GM12891 (cell line): Measurements from ENCODE around the gene IRF2BP2.
"Not testable (repeated sequence)": the region's sequence is repeated elsewhere in the genome, so short reads cannot be mapped to it uniquely, and the experiment has no call there.

ENCODE experiments used
- DNase-seq: peaks from one replicate; pipeline ENCODE4 v3.0.0; 2011; ENCODE audit warnings: low spot score; ENCODE audit not compliant: insufficient read length
- FAIRE-seq: peaks from 2 replicates; lab custom pipeline; 2011; peaks lifted over from hg19 to GRCh38; lab: Jason Lieb, UNC
- PAX5 ChIP-seq: IDR thresholded peaks from 2 replicates; pipeline ENCODE4 v1.6.1; 2011; ENCODE audit warnings: low read length, moderate library complexity, mild to moderate bottlenecking; ENCODE audit not compliant: insufficient read depth, severe bottlenecking
- POLR2A ChIP-seq: IDR thresholded peaks from 2 replicates; pipeline ENCODE4 v1.6.1; 2011; ENCODE audit warnings: low read depth, low read length, control low read depth
- POLR2AphosphoS5 ChIP-seq: IDR thresholded peaks from 2 replicates; pipeline ENCODE4 v1.6.1; 2011; ENCODE audit warnings: low read depth, low read length, control low read depth
- POU2F2 ChIP-seq: IDR thresholded peaks from 2 replicates; pipeline ENCODE4 v1.6.1; 2011; ENCODE audit warnings: low read depth, mild to moderate bottlenecking, control low read depth, low read length, moderate library complexity
- SPI1 ChIP-seq: IDR thresholded peaks from 2 replicates; pipeline ENCODE4 v1.6.1; 2011; ENCODE audit warnings: low read depth, low read length, control low read depth
- TAF1 ChIP-seq: IDR thresholded peaks from 2 replicates; pipeline ENCODE4 v1.6.1; 2011; ENCODE audit warnings: low read depth, low read length, control low read depth

IRF2BP2 gene

DNA sequence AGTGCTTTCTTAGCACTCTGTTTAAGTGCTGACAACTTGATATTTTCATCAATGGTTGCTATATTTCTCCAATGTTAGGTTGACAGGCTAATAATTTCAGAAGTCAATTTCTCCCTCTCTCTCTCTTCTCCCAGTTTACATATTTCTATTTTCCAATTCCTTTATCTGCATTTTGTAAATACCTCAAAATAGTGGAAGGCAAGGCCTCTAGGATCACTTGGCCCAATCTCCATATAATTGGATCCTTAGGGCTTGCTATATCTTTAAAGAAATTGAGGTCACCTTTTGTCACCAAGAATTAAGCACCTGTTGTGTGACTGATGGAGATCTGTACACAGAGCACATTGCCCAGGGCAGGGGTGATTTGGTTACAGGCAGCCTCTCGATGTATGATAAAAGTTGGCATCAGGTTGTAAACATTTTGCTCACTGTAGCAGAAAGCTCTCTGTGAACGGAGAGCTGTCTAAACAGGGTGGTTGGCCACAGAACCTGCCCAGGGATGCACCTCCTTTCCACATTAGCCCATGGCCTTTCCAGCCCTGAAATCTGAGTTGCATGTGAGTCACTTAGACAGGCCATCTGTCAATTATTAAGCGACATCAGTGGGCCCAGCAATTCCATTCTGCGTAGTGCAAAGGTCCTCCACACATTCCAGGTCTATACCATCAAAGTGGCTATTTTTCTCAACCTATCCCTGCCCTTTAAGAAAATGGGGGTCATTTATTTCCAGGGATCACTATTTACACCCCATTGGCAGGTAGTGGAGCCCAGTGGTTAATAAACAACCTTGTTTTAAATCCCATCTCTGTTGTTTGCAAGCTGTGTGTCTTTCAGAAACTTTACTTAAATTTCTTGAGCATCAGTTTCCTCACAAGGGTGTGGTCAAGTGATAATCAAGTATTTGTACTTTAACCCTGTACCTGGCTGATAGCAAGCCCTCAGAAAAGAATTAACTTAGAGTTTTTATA lies 29.1 kb upstream of the IRF2BP2 start:
- FAIRE-seq (peak; percentile 28), DNase-seq (no peak)
- TF ChIP-seq TAF1 (no peak), POLR2A (no peak), SPI1 (no peak), POU2F2 (no peak), PAX5 (no peak), POLR2AphosphoS5 (no peak)

DNA sequence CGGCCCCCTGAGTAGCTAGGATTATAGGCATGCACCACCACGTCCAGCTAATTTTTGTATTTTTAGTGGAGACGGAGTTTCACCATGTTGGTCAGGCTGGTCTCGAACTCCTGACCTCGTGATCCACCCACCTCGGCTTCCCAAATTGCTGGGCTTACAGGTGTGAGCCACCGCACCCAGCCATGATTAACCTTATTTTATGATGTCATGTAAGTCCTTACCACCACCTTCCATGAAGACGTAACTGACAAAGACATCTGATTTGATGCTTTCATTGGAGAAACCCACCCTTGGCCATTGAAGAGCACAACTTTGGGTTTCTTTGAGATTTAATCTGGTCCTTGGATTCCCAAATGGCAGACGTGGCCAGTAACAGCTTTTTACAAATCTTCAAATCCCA lies 24.9 kb upstream of the IRF2BP2 start:
- not testable (repeated sequence) for DNase-seq, FAIRE-seq

DNA sequence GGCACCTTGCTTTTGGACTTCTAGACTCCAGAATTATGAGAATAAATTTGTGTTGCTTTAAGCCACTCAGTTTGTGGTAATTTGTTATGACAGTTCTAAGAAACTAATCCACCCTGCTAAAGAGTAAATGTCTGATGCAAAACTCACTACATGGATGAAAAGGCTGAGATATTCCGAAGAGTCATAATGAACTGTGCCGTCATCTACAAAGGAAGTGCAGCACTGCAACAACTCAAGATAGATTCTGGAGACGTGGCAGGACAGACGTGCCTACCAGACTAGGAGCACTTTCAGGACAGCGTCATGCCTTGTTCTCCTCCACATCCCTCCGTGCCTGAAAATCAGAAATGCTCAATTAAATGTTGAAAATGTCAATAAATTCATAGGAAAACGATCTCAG lies 24.4 kb upstream of the IRF2BP2 start:
- DNase-seq (no peak), FAIRE-seq (no peak)
- TF ChIP-seq TAF1 (no peak), SPI1 (no peak), PAX5 (no peak)

DNA sequence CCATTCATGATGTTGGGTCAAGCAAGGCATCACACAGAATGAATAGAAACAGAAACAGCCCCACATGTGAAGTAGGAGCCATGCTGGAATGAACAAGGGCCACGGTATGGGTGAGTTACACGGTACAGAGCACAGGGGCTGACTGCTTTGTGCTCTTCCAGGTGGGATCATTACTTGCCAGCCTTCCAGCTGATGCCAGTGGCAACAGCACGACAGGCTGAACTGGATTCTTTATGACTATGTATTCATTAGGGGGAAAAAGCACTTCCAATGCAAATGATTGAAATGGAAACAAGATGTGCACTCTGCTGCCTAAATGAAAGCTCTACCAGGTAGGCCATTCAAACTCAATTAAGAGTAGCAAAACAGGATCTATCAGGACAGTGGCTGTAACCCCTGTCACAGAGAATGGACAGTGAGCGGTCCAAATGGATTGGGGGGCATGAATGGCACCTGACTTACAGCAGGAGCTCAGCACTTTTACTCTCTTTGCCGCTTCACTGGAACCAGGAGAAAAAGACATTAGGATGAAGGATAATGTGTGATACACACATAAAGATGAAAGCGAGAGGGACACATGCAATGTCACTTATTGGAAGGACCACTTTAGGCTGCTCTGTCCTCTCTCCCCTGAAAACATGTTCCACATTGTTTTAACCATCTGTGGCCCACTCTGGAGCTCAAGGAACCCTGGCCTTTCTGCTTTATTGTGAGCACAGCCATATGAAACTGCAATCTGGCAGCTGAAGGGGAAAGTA lies 23.4 kb upstream of the IRF2BP2 start:
- DNase-seq (no peak), FAIRE-seq (no peak)
- no peak for TF ChIP-seq POLR2AphosphoS5
- TF ChIP-seq TAF1 = no peak
- no peak for TF ChIP-seq POU2F2
- no peak for TF ChIP-seq SPI1
- TF ChIP-seq POLR2A = no peak
- TF ChIP-seq PAX5 = no peak

DNA sequence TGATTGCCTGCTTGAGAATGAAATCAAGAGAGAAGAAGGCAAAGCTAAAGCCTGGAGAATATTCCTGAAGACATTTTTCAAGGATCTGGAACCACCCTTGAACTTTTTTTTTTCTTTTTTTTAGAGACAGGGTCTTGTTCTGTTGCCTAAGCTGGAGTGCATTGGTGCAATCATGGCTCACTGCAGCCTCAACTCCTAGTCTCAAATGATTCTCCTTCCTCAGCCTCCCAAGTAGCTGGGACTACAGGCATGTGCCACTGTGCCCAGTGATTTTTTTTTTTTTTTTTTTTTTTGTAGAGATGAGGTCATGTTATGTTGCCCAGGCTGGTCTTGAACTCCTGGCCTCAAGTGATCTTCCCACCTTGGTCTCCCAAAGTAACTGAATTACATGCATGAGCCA lies 22.2 kb upstream of the IRF2BP2 start:
- DNase-seq (no peak), FAIRE-seq (no peak)
- TF ChIP-seq TAF1 (no peak), POU2F2 (no peak), POLR2A (no peak), PAX5 (no peak), SPI1 (no peak), POLR2AphosphoS5 (no peak)

DNA sequence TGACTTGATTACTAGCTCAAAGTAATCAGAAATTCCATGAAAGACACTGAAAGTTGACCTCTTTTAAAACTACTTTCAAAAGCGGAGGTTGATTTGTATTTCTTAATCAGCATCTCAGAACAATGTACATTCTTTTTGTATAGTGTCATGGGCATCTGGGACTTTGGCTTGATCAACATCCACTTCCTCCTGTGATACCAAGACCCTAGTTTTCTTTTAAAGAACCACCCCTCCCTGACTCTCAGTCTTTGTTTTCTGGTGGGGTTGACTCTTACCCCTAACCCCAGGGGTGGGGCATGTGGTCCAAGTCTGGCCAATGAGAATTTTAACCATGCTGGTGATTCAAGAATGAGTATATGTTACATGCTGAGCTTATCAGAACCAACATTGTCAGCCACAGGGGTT lies 21.7 kb upstream of the IRF2BP2 start:
- TF ChIP-seq POU2F2 (no peak), PAX5 (no peak), TAF1 (no peak), POLR2A (no peak)
- FAIRE-seq (no peak), DNase-seq (no peak)

DNA sequence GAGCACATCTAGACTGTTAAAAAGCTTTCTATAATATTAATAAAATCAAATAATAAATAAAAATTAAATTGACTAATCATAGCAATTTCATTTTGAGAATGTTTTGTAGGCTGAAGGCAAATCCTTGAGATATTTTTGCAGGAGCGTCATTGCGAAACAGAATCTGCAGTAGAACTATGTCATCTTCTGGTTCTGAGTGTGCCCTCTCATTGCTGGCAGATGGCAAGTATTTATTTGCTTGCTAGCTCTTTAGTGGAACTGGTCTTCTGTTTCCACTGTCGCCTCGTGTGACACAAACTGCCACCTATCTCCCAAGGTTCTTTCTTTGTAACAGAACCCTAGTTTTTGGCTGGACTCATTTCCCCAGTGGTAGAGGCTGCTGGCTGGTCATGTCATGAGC lies 19.0 kb upstream of the IRF2BP2 start:
- DNase-seq (no peak), FAIRE-seq (no peak)
- TF ChIP-seq TAF1 (no peak), POLR2AphosphoS5 (no peak)

DNA sequence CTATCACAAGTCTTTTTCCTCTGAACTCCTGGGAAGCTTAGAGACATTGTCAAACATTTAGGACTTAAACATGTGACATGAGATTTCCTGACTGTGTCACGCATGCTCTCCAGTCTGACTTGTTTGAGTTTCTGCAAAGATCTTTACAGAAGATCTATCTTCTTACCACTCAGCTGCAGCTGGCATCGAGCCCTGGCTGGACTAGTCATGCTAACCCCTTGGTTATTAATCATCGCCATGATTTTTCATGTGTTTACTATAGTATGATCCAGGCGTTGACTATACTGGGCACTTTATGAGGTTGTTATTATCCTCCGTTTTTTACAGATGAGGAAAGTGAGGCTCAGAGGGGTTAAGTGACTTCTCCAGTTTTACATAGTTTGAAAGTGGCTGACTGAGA lies 18.1 kb upstream of the IRF2BP2 start:
- DNase-seq (no peak), FAIRE-seq (no peak)
- TF ChIP-seq PAX5 (no peak), POU2F2 (no peak), POLR2AphosphoS5 (no peak), TAF1 (no peak), POLR2A (no peak), SPI1 (no peak)

DNA sequence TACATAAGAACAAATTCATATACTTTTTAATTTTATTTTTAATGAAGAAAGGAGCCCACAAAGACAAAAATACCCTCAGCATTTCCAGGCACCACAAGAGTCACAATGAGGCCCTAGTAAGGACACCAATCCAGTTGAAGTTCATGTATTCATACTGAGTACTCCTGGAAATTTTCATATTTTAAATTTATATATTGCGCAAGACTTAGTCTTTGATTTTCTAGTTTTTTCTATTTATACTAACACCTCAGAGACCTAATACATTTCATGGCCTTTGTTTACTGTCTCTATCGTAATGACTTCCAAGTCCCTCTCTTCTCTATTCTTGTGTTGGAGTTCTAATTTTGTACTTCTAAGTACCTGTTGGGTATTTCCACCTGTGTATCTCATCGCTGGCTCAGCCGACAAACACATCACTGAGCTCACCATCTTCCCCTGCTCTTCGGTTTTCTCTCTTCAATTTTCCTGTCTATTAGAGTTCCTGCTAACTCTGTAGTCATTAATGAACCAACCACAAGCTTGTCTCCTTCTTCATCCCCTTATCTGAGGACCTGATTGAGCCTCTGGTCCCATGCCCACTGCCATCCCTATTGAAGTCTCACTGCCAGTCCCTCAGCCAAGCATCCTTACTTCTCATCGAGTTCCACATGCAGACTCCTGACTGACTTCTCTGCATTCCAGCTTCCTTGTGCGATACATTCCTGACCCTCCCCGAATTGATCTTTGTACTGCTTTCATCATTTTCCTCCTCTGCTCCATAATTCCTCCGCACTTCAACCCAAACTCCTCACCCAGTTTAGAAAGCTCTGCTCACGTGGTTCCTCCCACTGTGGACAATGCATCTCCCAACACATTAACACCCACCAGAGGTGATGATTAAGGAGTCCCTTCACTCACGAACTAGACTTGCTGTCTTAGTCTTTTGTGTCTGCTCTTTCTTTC lies 17.3 kb upstream of the IRF2BP2 start:
- TF ChIP-seq POLR2A = no peak
- no peak for TF ChIP-seq POU2F2
- no peak for TF ChIP-seq TAF1
- no peak for TF ChIP-seq SPI1
- TF ChIP-seq POLR2AphosphoS5 = no peak
- TF ChIP-seq PAX5 = no peak
- FAIRE-seq = no peak
- no peak for DNase-seq

DNA sequence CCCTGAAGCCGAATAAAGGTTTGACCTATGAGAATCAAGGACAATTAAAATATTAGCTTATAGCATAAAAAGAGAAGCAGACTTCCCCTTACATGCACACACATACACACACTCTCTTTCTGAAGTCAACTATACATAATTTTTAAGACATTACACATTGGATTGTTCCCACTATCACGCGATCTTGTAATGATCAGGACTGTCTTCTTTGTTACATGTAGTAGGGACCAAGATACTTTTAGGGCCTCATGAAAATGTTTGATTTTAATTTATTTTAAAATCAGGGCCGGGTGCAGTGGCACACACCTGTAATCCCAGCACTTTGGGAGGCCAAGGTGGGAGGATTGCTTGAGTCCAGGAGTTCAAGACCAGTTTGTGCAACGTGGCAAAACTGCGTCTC lies 16.4 kb upstream of the IRF2BP2 start:
- FAIRE-seq = no peak
- no peak for TF ChIP-seq POLR2AphosphoS5
- no peak for TF ChIP-seq POLR2A
- no peak for TF ChIP-seq PAX5
- TF ChIP-seq TAF1 = no peak
- TF ChIP-seq POU2F2 = no peak
- TF ChIP-seq SPI1 = no peak
- DNase-seq = no peak
